GM19240 (cell line): ENCODE results near the gene IFI27L2.

Source experiments
- DNase-seq: peaks from one replicate; pipeline ENCODE4 v3.0.0; 2011; ENCODE audit warnings: low spot score; ENCODE audit not compliant: insufficient read length

The IFI27L2 gene

DNA sequence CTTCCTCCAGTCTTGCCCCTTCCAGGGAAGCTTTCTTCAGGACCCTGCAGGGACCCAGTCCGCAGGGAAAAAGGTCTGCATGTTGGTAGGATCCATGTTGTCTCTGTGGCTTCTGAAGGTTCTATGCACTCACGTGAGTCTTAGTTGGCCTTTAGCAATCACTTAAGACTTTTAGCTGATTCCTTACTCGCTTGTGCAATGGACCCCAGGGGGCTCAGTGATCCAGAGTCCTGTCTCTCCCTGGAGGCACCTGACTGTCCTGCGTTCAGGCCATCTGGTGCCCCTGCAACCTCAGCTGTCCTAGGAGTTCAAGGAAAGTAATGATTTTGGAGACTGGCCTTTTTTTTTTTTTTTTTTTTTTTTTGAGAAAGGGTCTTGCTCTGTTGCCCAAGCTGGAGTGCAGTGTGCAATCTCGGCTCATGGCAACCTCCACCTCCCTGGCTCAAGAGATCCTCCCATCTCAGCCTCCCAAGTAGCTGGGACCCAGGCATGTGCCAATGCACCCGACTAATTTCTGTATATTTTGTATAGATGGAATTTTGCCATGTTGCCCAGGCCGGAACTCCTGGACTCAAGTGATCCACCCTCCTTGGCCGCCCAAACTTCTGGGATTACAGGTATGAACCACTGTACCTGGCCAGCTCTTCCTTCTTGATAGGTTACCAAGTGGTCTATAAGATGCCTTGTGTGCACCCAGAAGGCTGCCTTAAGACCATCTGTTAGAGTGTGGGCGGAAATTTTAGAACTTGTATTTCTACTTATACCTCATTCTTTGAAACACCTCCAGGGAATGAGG is 4.6 kb downstream of the IFI27L2 start:
- no peak for DNase-seq

GRCh38 chr14:94123868-94124267 is 5.5 kb downstream of the IFI27L2 start:
- DNase-seq, result no peak

GRCh38 chr14:94123296-94123695 is 6.1 kb downstream of the IFI27L2 start:
- DNase-seq, result no peak

GRCh38 chr14:94122438-94122837 is 7.0 kb downstream of the IFI27L2 start:
- DNase-seq, result no peak

DNA sequence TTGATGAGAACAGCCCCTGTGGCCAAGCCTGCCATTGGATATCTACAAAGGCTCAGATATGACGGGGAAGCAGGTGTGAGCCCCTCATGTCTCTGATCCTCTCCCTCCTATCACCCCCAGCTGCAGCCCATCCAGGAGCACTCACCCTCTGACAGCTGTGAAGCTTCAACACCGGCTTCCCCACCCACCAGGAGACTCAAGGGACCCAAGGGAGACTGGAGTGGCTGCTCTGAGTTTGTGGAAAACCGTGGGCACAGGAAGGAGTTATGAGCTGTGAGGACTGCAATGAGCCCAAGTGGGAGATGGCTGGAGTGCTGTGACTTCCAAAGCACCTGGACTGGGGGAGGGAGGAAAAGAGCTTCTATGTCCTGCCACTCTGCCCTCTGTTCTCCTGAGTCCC is 7.9 kb downstream of the IFI27L2 start:
- no peak for DNase-seq

GRCh38 chr14:94120667-94121340 is 8.6 kb downstream of the IFI27L2 start:
- DNase-seq, result no peak

DNA sequence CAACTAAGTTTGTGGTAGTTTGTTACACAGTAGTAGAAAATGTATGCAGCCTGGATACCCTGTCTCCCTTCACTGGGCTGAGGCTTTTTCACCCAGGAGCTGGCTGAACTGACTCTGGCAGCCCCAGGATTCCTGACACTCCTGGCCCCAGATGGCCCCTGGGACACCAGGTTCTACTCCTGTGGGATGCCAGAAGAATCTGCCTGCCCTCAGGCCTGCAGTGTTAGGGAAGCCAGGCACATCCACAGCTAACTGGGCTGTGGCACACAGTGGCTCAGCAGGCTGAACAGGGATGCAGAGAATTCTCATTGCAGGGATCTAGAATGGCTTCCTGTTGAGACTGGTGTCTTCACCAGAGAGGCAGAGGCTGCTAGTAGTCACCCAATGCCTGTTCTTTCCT is 10.3 kb downstream of the IFI27L2 start:
- DNase-seq, result no peak

DNA sequence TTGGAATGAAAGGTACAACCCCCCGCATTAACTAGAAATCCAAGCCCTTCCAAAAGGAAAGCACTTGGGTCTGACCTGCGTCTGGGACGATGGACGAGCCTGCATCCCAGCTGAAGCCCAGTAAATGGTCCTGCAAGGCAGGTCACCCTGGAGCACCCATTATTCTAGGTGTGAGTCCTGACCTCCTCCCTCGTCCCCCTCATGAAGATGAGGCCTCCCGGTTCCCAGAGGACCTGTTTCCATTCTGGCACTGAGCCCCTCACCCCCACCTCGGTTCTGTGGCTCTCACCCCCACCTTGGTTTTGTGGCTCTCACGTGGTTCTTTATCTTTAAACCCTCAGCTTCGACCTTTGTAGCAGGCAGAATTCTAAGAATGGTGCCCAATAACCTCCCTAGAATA is 11.5 kb downstream of the IFI27L2 start:
- no peak for DNase-seq

DNA sequence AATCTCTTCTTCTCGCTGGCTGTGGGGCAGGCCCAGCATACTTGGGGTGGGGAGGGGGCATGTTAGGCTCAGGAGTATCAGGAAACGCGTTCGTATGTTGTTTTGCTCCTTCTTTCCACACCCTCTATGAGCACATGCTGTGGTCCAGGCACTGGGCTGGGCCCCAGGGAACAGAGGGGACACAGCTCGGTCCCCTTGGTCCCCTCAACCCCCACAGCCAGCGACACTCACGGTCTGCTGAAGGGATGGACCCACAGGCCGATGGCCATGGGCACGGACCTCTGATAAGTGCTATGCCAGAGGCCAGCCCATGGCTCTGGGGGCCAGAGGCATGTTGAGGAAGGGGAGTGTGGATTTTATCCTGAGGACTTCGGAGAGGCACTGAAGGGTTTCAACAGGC is 12.7 kb downstream of the IFI27L2 start:
- no peak for DNase-seq

GRCh38 chr14:94115631-94116030 is 13.8 kb downstream of the IFI27L2 start:
- DNase-seq, result no peak

DNA sequence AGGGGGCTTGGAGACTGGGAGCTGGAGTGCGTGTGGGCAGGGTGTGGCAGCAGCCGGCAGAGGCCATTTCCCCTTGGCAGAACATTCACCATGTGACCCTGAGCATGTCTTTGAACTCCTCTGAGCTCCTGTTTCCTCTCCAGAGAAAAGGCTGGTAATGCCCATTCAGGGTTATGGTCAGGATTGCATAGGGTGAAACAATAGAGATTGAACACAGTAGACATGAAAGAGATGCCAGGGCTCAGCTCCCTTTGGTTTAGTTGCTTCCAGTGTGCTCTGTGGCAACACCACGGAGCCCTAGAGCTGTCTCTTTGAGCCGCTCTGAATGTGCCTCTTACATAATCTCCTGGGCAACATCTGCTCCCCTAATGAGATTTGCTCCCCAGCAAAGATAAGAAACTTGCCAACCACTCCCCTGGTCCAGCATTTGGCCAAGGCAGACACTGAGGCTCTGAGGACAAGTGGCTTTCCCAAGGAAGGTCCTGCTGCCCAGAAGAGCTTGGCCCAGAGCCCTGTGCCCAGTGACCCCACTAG is 14.3 kb downstream of the IFI27L2 start:
- no peak for DNase-seq

DNA sequence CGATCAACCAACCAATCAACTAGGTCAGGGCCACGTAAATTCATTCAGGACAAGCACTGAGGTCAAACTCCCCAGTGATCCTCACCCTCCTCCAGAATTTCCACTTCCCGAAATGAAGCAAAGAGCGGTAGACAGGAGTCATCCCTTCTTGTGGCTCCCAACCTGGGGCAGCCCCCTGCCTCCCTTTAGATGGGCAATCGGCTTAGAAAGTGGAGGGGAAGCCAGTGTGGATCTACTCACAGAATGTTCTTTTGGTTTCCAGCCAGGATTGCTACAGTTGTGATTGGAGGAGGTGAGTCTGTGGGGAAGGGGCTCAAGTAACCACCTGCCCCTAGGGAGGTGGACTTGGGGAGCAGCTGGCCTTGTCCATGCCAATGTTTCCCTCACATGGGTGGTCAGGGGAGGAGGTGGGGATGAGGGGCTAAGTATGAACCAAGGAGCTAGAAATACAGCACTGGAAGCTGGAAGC is 14.8 kb downstream of the IFI27L2 start:
- no peak for DNase-seq

DNA sequence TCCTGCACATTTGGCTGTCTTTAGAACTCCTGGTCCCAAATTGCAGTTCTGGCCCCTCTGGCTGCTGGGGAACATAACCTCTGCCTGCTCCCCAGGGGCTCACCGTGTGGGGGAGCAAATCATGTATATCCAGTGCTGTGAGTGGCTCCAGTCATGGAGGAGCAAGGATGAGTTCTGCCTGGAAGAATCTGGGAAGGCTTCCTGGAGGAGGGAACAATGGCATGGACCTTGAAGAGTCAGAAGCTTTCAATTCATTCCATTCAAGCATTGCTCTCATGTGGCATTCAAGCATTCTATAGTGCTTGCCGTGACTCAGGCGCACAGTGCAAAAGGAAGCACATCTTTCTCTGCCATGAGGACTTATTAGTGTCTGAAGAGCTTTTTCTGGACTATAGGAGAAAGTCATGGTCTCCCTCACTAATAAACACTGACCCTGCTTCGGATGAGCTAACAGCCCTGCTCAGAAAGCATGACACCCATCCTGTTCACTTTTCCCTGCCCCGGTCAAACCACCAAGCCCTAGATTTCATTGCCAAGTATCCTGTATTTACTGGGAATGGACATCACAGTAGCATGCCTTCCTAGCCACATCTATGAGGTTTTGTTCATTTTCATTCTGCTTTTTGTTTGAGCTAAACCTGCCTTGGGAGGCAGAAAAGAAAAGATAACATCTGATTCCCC is 15.4 kb downstream of the IFI27L2 start:
- DNase-seq, result no peak

- DNase-seq, result no peak
These were observed 15.9 kb downstream of the IFI27L2 start for GRCh38 chr14:94113490-94113889.

- no peak for DNase-seq
These were observed 16.3 kb downstream of the IFI27L2 start for GRCh38 chr14:94113073-94113472.

- DNase-seq, result no peak
These were observed 16.8 kb downstream of the IFI27L2 start for GRCh38 chr14:94112513-94113063.

DNA sequence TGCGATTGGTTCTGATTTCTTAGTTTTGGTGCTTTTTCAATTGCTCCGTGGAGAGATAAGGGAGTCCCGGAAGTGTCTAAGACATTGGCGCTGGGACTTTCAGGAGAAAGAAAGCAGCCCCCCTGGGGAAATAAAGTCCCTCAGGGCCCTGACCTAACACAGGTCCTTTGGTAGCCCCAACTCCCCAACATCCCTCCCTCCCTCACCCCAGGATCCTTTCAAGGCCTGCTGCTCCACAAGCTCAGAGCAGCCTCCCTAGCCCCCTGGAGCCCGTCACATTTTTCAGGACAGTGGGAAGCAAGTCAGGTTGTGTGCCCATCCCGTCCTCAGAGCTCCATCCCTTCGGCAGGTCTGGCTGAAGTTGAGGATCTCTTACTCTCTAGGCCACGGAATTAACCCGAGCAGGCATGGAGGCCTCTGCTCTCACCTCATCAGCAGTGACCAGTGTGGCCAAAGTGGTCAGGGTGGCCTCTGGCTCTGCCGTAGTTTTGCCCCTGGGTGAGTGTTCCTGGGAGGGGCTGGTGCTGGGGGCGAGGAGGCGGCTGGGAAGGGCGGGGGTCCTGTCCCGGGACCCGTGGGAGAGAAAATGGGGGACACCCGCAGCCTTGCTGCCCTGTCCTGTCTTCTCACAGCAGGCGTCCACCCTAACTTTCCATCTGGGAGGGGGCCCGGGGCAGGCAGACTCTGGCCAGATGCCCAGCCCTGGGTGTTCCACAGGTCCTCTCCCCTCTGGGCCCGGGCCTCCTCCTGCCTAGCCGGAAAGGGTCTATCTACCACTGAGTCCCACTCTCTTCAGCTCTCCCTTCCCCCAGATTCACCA is 17.9 kb downstream of the IFI27L2 start:
- DNase-seq, result no peak

- no peak for DNase-seq
These were observed 18.7 kb downstream of the IFI27L2 start, which contains the start of gene IFI27 for GRCh38 chr14:94110552-94111181. Gene IFI27 (plus strand): TSS chr14:94110736.

DNA sequence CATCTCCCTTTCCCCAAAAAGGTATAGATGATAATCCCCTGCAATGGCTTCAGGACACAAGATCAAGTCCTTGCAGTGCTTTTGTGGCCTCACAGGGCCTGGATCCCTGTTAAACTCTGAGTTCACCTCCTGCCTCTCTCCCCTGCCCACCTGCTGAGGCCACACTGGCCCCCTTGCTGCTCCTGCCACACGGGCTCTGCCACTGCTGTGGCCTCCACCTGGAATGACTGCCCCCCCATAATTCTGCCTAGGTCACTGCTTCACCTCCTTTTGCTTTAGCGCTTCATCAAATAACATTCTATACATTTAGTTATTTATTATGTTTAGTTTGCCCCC is 19.5 kb downstream of the IFI27L2 start:
- DNase-seq, result no peak

DNA sequence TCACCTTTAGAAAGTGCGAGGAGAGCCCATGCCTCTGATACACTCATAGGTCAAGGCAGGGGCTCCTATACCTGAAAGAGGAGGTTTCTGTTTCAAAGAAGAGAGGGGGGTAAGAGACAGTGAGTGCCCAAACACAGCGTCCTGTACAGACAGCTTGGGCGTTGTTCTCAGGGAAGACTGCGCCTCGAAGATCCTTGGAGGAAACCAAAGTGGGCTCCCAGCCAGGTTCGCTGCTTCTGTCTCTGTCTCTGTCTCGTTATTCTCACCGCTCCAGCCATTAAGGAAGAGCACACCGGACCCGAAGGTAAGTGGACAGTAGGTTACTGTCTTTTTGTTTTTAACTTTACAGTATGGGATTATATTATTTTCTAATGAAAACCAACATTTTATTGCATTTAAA is 24.7 kb downstream of the IFI27L2 start:
- no peak for DNase-seq
